ENCODE measurements around the gene CDH7. TPM values are rescaled to one million over a fixed set of nuclear protein-coding genes. Genes with fewer than 3 reads are reported as not detected.

The CDH7 gene
- total RNA-seq, 1 donor from 2014 or later = not detected

DNA sequence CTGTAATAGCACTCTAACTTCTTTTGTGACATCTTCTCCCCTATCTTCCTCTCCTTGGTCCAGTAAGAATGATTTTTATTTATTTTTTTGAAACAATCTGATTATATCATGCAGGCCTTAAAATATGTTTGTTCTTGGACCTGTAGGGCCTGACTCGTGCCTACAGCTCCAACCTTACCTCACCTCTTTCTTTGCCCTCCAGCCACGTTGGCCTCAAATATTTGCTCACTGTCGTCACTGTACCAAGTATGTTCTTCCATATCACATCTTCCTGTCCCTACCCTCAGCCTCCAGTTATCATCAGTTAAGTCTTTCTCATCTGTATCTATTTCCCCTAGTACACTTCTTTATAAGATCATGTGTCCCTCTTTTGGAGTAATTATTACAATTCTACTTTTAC is 125.5 kb downstream of the CDH7 start:
- no peaks in the 10 kb centered on the region for H3K4me1 Mint-ChIP-seq (ENCODE audit: low read depth)
- no peaks in the 10 kb centered on the region for H3K27me3 Mint-ChIP-seq (ENCODE audit: insufficient read depth)
- H3K9me3 Mint-ChIP-seq = peaks cover 3% of the 10 kb centered on the region
- intact Hi-C loops (cut with micrococcal nuclease) = no loop called here
- no peak overlapping the region for H3K4me3 Mint-ChIP-seq
- no peak for DNase-seq (ENCODE audit: low spot score)
- H3K36me3 Mint-ChIP-seq (ENCODE audit: low read depth) = no peaks in the 10 kb centered on the region
- H3K27ac Mint-ChIP-seq = no peak overlapping the region

DNA sequence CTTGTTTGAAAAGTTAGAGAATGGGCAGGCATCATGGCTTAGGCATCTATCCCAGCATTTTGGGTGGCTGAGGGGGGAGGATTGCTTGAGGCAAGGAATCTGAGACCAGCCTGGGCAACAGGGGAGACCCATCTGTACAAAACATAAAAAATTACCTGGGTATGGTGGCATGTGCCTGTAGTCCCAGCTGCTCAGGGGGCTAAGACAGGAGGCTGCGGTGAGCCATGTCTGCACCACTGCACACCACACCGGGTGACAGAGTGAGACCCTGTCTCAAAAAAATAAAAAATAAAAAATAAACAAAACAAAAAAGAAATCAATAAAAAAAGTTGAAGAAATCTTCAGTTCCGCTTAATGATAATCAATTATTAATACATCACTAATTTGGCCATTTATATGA is 146.5 kb downstream of the CDH7 start:
- Mint-ChIP-seq H3K9me3 (peaks cover 5% of the 10 kb centered on the region), H3K4me1 (ENCODE audit: low read depth) (no peaks in the 10 kb centered on the region), H3K4me3 (no peak overlapping the region), H3K27me3 (ENCODE audit: insufficient read depth) (no peaks in the 10 kb centered on the region), H3K36me3 (ENCODE audit: low read depth) (no peaks in the 10 kb centered on the region), H3K27ac (no peak overlapping the region)
- DNase-seq (ENCODE audit: low spot score) = no peak
- intact Hi-C loops (cut with micrococcal nuclease) = no loop called here

DNA sequence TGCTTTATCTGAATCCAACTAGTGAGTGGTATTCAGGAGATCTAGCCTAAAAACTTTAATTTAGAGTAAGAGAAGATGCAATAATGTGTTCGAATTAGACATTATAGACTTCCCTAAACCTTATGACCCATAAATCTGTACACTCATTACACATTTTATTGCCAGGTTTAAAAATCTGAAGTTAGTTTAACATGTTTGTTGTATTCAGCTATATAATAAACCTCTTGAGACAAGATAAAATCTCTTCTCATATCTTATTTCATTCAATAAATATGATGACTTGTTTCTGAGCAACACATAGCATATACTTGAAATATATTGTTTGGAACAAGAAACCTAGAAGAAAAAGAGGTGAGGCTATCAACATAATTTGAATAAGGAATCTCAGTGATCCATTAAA is 150.7 kb downstream of the CDH7 start:
- H3K36me3 Mint-ChIP-seq (ENCODE audit: low read depth) = no peaks in the 10 kb centered on the region
- no peaks in the 10 kb centered on the region for H3K9me3 Mint-ChIP-seq
- H3K27me3 Mint-ChIP-seq (ENCODE audit: insufficient read depth) = no peaks in the 10 kb centered on the region
- H3K4me3 Mint-ChIP-seq = no peak overlapping the region
- H3K4me1 Mint-ChIP-seq (ENCODE audit: low read depth) = no peaks in the 10 kb centered on the region
- intact Hi-C loops (cut with micrococcal nuclease) = no loop called here
- no peak for DNase-seq (ENCODE audit: low spot score)
- H3K27ac Mint-ChIP-seq = no peak overlapping the region

DNA sequence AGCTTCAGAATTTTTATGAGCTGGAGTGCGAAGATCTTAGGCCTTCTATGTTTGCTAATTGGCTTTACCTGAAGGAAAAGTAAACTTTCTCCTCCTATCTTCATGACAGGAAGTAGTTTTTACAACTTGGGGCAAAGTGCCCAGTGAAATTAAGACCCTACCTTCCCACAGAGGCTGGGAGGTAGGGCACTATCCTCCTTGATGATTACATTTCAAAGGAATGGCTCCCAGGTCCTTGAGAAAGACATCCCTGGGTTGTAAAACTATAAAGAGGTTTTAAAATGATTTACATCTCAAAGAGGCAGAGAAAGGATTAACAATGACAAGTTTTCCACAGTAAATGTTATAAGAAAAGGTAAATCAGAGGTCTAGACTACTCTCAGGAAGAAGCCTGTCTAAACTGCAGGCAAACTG is 155.8 kb downstream of the CDH7 start:
- intact Hi-C loops (cut with micrococcal nuclease) = no loop called here

DNA sequence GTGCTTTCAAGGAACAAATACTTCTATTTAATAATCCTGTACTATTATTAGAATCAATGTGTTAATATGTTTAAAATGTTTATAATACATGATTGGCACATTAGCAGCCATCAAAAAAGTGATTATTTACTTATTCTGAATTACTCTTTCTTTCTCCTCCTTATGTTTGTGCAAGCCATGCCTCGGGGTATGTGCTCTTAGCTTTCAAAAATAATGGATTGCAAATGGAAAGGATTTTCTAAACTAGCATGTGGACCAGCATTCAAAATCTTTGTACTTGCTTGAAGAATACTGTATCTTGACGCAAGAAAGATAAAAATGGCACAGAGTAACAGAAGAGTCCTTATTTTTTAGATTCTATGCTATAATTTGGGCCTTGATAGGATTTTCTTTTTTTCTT is 156.5 kb downstream of the CDH7 start:
- H3K4me3 Mint-ChIP-seq = no peak overlapping the region
- intact Hi-C loops (cut with micrococcal nuclease) = no loop called here
- no peaks in the 10 kb centered on the region for H3K4me1 Mint-ChIP-seq (ENCODE audit: low read depth)
- H3K27me3 Mint-ChIP-seq (ENCODE audit: insufficient read depth) = no peaks in the 10 kb centered on the region
- no peak overlapping the region for H3K27ac Mint-ChIP-seq
- H3K36me3 Mint-ChIP-seq (ENCODE audit: low read depth) = no peaks in the 10 kb centered on the region
- H3K9me3 Mint-ChIP-seq = peaks cover 5% of the 10 kb centered on the region
- no peak for DNase-seq (ENCODE audit: low spot score)

More for the DNA sequence above, 155.8 kb downstream of the CDH7 start:
- H3K4me3 Mint-ChIP-seq = no peak overlapping the region
- no peaks in the 10 kb centered on the region for H3K36me3 Mint-ChIP-seq (ENCODE audit: low read depth)
- H3K27me3 Mint-ChIP-seq (ENCODE audit: insufficient read depth) = no peaks in the 10 kb centered on the region
- H3K4me1 Mint-ChIP-seq (ENCODE audit: low read depth) = no peaks in the 10 kb centered on the region
- no peak for DNase-seq (ENCODE audit: low spot score)
- peaks cover 5% of the 10 kb centered on the region for H3K9me3 Mint-ChIP-seq
- H3K27ac Mint-ChIP-seq = no peak overlapping the region

DNA sequence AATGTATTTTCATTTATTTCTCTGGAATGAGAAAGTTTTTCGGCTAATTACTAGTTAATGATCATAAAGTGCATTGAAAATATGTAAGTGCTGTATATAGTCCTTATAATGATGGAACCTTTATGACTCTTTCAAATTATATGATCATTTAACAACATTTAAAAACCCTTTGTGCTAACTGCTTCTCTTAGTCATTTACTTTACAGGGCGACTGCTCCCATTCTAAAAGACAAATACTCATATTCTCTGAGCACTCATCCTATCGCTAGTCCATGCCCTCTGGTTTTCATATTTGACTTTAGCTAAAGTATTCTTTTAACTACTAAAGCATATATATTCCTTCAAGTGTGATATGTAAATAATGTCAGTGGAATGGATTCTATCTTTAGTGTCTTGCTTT is 168.2 kb downstream of the CDH7 start:
- H3K27me3 Mint-ChIP-seq (ENCODE audit: insufficient read depth) = no peaks in the 10 kb centered on the region
- H3K4me3 Mint-ChIP-seq = no peak overlapping the region
- no peaks in the 10 kb centered on the region for H3K4me1 Mint-ChIP-seq (ENCODE audit: low read depth)
- no peak for DNase-seq (ENCODE audit: low spot score)
- no peaks in the 10 kb centered on the region for H3K36me3 Mint-ChIP-seq (ENCODE audit: low read depth)
- intact Hi-C loops (cut with micrococcal nuclease) = no loop called here
- no peak overlapping the region for H3K27ac Mint-ChIP-seq
- H3K9me3 Mint-ChIP-seq = no peaks in the 10 kb centered on the region

DNA sequence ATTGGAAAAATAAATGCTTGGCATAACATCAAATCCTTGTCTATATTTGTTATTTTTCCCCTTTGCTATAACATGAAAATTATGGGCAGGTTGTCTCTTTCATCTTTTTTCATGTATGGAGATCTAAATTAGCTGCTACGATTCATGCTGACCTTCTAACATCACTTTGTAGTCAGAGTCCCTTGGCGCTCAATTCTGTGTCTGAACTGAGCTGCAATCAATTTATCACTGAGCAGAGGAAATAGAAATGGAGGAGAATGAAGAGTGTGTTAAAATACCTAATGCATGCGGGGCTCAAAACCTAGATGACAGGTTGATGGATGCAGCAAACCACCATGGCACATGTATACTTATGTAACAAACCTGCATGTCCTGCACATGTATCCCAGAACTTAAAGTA is 168.9 kb downstream of the CDH7 start:
- Mint-ChIP-seq H3K9me3 (no peaks in the 10 kb centered on the region), H3K36me3 (ENCODE audit: low read depth) (no peaks in the 10 kb centered on the region), H3K27ac (no peak overlapping the region), H3K4me3 (no peak overlapping the region), H3K27me3 (ENCODE audit: insufficient read depth) (no peaks in the 10 kb centered on the region), H3K4me1 (ENCODE audit: low read depth) (no peaks in the 10 kb centered on the region)
- DNase-seq (ENCODE audit: low spot score) = no peak
- intact Hi-C loops (cut with micrococcal nuclease) = no loop called here

DNA sequence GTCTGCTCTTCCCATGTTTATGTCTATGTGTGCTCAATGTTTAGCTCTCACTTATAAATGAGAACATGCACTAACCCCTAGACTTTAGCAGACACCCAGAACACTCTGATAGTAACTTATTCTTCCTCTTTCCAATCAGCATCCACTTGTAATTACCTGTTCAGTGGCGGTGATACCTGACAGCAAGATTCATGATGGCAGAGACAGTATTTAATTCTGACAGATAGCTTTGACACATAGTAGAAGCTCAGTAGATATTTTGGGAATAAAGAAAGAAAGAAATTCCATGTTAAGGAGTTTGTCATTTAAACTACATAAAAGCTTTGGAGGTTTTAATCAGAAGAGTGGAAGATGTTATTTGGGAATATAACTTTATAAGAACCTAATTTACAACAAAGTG is 171.3 kb downstream of the CDH7 start:
- DNase-seq (ENCODE audit: low spot score) = no peak
- Mint-ChIP-seq H3K36me3 (ENCODE audit: low read depth) (no peaks in the 10 kb centered on the region), H3K27me3 (ENCODE audit: insufficient read depth) (no peaks in the 10 kb centered on the region), H3K9me3 (no peaks in the 10 kb centered on the region), H3K4me3 (no peak overlapping the region), H3K27ac (no peak overlapping the region), H3K4me1 (ENCODE audit: low read depth) (no peaks in the 10 kb centered on the region)
- intact Hi-C loops (cut with micrococcal nuclease) = no loop called here

DNA sequence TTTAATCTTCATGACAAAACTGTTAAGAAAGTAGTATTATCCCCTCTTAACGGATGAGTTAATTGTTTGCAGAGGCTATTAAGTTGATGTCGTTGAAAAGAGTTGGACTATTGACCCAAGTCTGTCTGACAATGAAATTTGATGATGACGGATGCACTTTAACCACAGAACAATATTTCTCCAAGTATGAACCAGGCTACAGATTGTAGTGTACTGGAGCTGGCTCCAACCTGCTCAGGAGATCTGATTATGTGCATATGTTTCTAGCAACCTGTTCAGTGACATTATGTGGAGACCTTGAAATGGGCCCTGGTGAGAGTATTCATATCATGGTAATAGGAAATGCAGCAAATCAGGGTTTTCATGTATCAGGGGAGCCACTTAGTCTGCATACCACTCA is 174.1 kb downstream of the CDH7 start:
- Mint-ChIP-seq H3K27ac (no peak overlapping the region), H3K4me1 (ENCODE audit: low read depth) (no peaks in the 10 kb centered on the region), H3K4me3 (no peak overlapping the region), H3K27me3 (ENCODE audit: insufficient read depth) (no peaks in the 10 kb centered on the region), H3K9me3 (peaks cover 3% of the 10 kb centered on the region), H3K36me3 (ENCODE audit: low read depth) (no peaks in the 10 kb centered on the region)
- intact Hi-C loops (cut with micrococcal nuclease) = no loop called here
- DNase-seq (ENCODE audit: low spot score) = no peak

DNA sequence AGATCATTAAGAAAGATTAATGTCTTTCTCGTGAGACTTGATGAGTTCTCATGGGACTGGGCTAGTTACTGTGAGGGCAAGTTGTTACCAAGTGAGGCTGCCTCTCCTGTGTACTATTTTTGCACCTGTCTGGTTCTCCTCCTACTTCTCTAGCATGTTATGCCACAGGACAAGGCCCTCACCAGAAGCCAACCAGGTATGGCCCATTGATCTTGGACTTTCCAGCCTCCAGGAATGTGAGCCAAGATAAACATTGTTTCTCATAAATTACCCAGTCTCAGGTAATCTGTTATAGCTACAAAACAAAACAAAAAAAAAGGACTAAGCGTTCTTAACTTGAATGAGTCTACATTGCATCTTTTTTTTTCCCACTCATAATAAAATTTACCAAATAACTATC is 184.1 kb downstream of the CDH7 start:
- DNase-seq (ENCODE audit: low spot score) = no peak

DNA sequence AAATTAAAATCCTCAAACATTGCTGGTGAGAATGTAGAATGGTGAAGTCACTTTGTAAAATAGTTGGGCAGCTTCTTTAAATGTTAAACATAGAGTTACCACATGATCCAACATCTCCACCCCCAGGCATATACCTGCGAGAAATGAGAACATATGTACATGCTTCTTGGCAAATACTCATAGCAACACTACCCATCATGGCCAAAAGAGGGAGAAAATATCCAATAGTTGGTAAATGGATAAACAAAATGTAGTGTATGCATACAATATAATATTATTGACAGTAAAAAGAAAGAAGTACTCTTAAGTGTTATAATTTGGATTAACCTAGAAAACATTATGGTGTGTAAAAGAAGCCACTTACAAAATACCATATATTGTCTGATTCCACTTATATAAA is 185.9 kb downstream of the CDH7 start:
- no peaks in the 10 kb centered on the region for H3K27me3 Mint-ChIP-seq (ENCODE audit: insufficient read depth)
- H3K4me1 Mint-ChIP-seq (ENCODE audit: low read depth) = no peaks in the 10 kb centered on the region
- no peak overlapping the region for H3K4me3 Mint-ChIP-seq
- H3K36me3 Mint-ChIP-seq (ENCODE audit: low read depth) = no peaks in the 10 kb centered on the region
- H3K27ac Mint-ChIP-seq = no peak overlapping the region
- DNase-seq (ENCODE audit: low spot score) = no peak
- H3K9me3 Mint-ChIP-seq = peaks cover 10% of the 10 kb centered on the region
- intact Hi-C loops (cut with micrococcal nuclease) = no loop called here

More for the DNA sequence above, 184.1 kb downstream of the CDH7 start:
- H3K27ac Mint-ChIP-seq = no peak overlapping the region
- H3K36me3 Mint-ChIP-seq (ENCODE audit: low read depth) = no peaks in the 10 kb centered on the region
- H3K4me3 Mint-ChIP-seq = no peak overlapping the region
- intact Hi-C loops (cut with micrococcal nuclease) = no loop called here
- peaks cover 10% of the 10 kb centered on the region for H3K9me3 Mint-ChIP-seq
- H3K27me3 Mint-ChIP-seq (ENCODE audit: insufficient read depth) = no peaks in the 10 kb centered on the region
- no peaks in the 10 kb centered on the region for H3K4me1 Mint-ChIP-seq (ENCODE audit: low read depth)

DNA sequence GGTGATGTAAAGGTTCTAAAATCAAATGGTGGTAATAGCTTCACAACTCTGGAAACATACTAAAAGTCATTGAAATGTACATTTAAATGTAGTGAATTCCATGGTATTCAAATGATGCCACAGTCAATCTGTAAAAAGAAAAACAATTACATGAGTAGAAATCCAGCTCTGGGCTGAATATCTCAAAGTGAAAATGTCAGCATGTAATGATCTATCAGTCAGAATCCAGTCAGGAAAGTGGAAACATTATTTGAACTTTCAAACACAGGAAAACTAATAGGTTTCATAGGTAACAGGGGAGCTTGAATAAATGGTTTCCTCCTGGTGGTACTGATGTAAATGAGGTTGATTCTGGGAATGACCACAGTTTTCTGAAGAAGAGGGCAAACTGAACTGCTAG is 186.4 kb downstream of the CDH7 start:
- no peak overlapping the region for H3K4me3 Mint-ChIP-seq
- no peaks in the 10 kb centered on the region for H3K4me1 Mint-ChIP-seq (ENCODE audit: low read depth)
- no peaks in the 10 kb centered on the region for H3K36me3 Mint-ChIP-seq (ENCODE audit: low read depth)
- no peak overlapping the region for H3K27ac Mint-ChIP-seq
- peaks cover 7% of the 10 kb centered on the region for H3K9me3 Mint-ChIP-seq
- H3K27me3 Mint-ChIP-seq (ENCODE audit: insufficient read depth) = no peaks in the 10 kb centered on the region
- no peak for DNase-seq (ENCODE audit: low spot score)
- intact Hi-C loops (cut with micrococcal nuclease) = no loop called here

DNA sequence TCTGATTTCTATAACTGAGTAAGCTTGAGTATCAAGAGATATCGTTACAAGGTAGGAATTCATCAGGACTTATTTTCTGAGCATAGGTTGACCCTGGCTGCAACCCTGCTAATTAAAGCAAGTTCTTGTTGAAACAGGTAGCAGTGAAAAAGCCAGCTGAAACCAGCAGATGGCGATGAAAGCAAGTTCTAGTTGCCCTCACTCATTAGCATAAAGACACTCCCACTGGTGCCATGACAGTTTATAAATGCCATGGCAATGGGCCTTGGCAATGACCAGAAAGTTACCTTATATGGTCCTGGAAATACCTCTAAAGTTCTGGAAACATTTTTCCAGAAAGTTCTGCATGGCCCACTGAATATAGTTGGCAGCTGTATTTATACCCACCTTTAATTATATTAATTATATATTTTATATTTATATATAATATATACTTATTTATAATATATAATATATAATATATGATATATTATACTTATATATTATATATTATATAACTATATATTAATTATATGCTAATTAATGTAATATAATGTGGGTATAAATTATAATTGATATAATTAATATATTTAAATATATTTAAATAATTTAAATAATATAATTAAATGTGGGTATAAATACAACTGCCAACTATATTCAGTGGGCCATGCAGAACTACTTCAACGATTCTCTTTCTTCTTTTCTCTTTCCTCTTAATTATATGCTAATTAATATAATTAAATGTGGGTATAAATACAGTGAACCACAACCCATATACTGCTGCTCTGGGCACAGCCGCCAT is 188.0 kb downstream of the CDH7 start:
- Mint-ChIP-seq H3K36me3 (ENCODE audit: low read depth) (no peaks in the 10 kb centered on the region), H3K27me3 (ENCODE audit: insufficient read depth) (no peaks in the 10 kb centered on the region), H3K9me3 (peaks cover 5% of the 10 kb centered on the region), H3K27ac (no peak overlapping the region), H3K4me3 (no peak overlapping the region), H3K4me1 (ENCODE audit: low read depth) (no peaks in the 10 kb centered on the region)
- intact Hi-C loops (cut with micrococcal nuclease) = no loop called here
- DNase-seq (ENCODE audit: low spot score) = no peak

Measured in activated T-helper 1 cell treated with anti-CD3 and anti-CD28 coated beads, Interleukin-12 subunit alpha, Interleukin-12 subunit beta, Interleukin-2, Interleukin-4 antibody, amounts not matched to agents 30 ng/mL and 10 ng/mL and 1 ng/mL, durations not matched to agents 14 hours and 24 hours and 36 hours (primary cell).